GM21825 (cell line): Measurements from ENCODE around the gene SYNE1.

Experiments
- ATAC-seq: cut with Tn5 transposase; IDR thresholded peaks from one replicate; pipeline ENCODE4 v1.9.1; 2021; ENCODE audit warnings: mild to moderate bottlenecking, moderate library complexity; ENCODE audit not compliant: unreplicated experiment

The SYNE1 gene

GRCh38 chr6:152250127-152250526 lies 387.0 kb downstream of the SYNE1 start:
- ATAC-seq = no peak

GRCh38 chr6:152248980-152249379 lies 388.2 kb downstream of the SYNE1 start:
- no peak for ATAC-seq

GRCh38 chr6:152246554-152247337 lies 390.4 kb downstream of the SYNE1 start:
- ATAC-seq = no peak

GRCh38 chr6:152244998-152245630 lies 392.0 kb downstream of the SYNE1 start:
- no peak for ATAC-seq

GRCh38 chr6:152241013-152241766 lies 396.0 kb downstream of the SYNE1 start:
- no peak for ATAC-seq

GRCh38 chr6:152240436-152240835 lies 396.7 kb downstream of the SYNE1 start:
- no peak for ATAC-seq

- ATAC-seq = no peak
Observed at GRCh38 chr6:152236370-152237097, 400.6 kb downstream of the SYNE1 start.

- ATAC-seq = no peak
Observed at GRCh38 chr6:152233547-152234320, 403.4 kb downstream of the SYNE1 start.

- ATAC-seq = no peak
Observed at GRCh38 chr6:152232501-152233151, 404.5 kb downstream of the SYNE1 start.

- ATAC-seq = no peak
Observed at GRCh38 chr6:152229330-152229729, 407.8 kb downstream of the SYNE1 start.

GRCh38 chr6:152226119-152226518 lies 411.0 kb downstream of the SYNE1 start:
- no peak for ATAC-seq

- ATAC-seq = no peak
Observed at GRCh38 chr6:152225241-152225934, 411.8 kb downstream of the SYNE1 start.

- no peak for ATAC-seq
Observed at GRCh38 chr6:152223636-152224035, 413.5 kb downstream of the SYNE1 start.

GRCh38 chr6:152221806-152222628 lies 415.1 kb downstream of the SYNE1 start:
- no peak for ATAC-seq

- no peak for ATAC-seq
Observed at GRCh38 chr6:152220786-152221185, 416.4 kb downstream of the SYNE1 start.

GRCh38 chr6:152218887-152219286 lies 418.3 kb downstream of the SYNE1 start:
- ATAC-seq = no peak

GRCh38 chr6:152212437-152212836 lies 424.7 kb downstream of the SYNE1 start:
- no peak for ATAC-seq

- no peak for ATAC-seq
Observed at GRCh38 chr6:152209211-152209610, 428.0 kb downstream of the SYNE1 start.
